Upper lobe of left lung (tissue), 4 donors: ENCODE results near the gene RABGGTB.

Experiments used
- EP300 ChIP-seq, 4 donors: sonication (generic); formaldehyde crosslinking; IDR thresholded peaks; one replicate each; pipeline ENCODE4 v1.5.1; 2017; ENCODE audit warnings: antibody characterized with exemption in 4 of 4, control low read depth in 2 of 4
- POLR2A ChIP-seq, 4 donors: fragments of 450-650 bp; IDR thresholded peaks; one replicate each; pipeline ENCODE4 v1.5.1; 2016 to 2017; ENCODE audit warnings: antibody characterized with exemption in 4 of 4, mild to moderate bottlenecking in 2 of 4
- POLR2AphosphoS5 ChIP-seq, 2 donors: sonication (generic); formaldehyde crosslinking; IDR thresholded peaks; one replicate each; pipeline ENCODE4 v1.5.1; 2017; ENCODE audit warnings: antibody characterized with exemption in 2 of 2
- TF ChIP-seq, protein P1 (sequence below), 6 experiments: fragments of 450-650 bp in 4 of 6; fragments of 200-600 bp in 2 of 6; sonication (generic) in 2 of 6; IDR thresholded peaks; one replicate each; pipeline ENCODE4 v1.5.1; 2016 to 2019; ENCODE audit warnings: antibody characterized with exemption in 6 of 6

DNA sequence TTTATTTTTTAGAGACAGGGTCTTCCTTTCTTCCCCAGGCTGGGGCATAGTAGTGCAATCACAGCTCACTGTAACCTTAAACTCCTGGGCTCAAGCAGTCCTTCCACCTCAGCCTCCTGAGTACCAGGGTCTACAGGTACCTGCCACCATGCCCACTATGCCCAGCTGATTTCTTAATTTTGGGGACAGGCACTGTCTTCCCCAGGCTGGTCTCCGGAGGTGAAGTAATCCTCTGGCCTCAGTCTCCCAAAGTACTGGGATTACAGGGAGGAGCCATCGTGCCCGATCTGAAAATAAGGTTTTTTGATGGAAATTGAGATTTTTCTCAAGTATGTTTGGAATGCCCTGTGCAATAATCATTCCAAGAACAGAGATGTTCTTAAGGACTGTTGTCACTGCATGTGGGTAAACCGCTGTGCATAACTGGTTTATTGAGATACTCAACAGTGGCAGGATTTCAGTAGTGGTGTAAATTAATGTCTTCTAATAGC lies 9.7 kb downstream of the RABGGTB start:
- TF ChIP-seq POLR2AphosphoS5 (IDR thresholded peaks at IDR 0.05) = no peak
- TF ChIP-seq, protein P1, sequence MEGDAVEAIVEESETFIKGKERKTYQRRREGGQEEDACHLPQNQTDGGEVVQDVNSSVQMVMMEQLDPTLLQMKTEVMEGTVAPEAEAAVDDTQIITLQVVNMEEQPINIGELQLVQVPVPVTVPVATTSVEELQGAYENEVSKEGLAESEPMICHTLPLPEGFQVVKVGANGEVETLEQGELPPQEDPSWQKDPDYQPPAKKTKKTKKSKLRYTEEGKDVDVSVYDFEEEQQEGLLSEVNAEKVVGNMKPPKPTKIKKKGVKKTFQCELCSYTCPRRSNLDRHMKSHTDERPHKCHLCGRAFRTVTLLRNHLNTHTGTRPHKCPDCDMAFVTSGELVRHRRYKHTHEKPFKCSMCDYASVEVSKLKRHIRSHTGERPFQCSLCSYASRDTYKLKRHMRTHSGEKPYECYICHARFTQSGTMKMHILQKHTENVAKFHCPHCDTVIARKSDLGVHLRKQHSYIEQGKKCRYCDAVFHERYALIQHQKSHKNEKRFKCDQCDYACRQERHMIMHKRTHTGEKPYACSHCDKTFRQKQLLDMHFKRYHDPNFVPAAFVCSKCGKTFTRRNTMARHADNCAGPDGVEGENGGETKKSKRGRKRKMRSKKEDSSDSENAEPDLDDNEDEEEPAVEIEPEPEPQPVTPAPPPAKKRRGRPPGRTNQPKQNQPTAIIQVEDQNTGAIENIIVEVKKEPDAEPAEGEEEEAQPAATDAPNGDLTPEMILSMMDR (IDR thresholded peaks at IDR 0.05) = no peak
- no peak for TF ChIP-seq POLR2A (IDR thresholded peaks at IDR 0.05)
- no peak for TF ChIP-seq EP300 (IDR thresholded peaks at IDR 0.05)
